H9 (cell line): ENCODE data around the gene SLC36A2. TPM values are rescaled to one million over a fixed set of nuclear protein-coding genes. Genes with fewer than 3 reads are reported as not detected.

ENCODE experiments used
- DNase-seq: peaks from one replicate; pipeline ENCODE4 v3.0.0-alpha.2; 2017
- H2AFZ ChIP-seq: one replicate; pipeline ENCODE4 v1.6.1; 2013; ENCODE audit warnings: mild to moderate bottlenecking, low read length, control low read depth, moderate library complexity
- H2AK5ac ChIP-seq: 2 replicates; pipeline ENCODE4 v1.6.1; 2013; ENCODE audit warnings: low read length, control low read depth, mixed read lengths; ENCODE audit not compliant: insufficient read length
- H2BK120ac ChIP-seq: one replicate; pipeline ENCODE4 v1.6.1; 2013; ENCODE audit warnings: low read depth, mild to moderate bottlenecking, low read length, control low read depth, inconsistent platforms; ENCODE audit not compliant: poor library complexity, severe bottlenecking
- H2BK12ac ChIP-seq: 2 replicates; pipeline ENCODE4 v1.6.1; 2013; ENCODE audit warnings: low read length, control low read depth, mixed read lengths, low read depth; ENCODE audit not compliant: insufficient read length
- H2BK15ac ChIP-seq: 2 replicates; pipeline ENCODE4 v1.6.1; 2013; ENCODE audit warnings: low read depth, low read length, control low read depth
- H2BK20ac ChIP-seq: one replicate; pipeline ENCODE4 v1.6.1; 2013; ENCODE audit warnings: low read depth, mild to moderate bottlenecking, low read length, control low read depth, inconsistent platforms; ENCODE audit not compliant: poor library complexity, severe bottlenecking
- H2BK5ac ChIP-seq: 2 replicates; pipeline ENCODE4 v1.6.1; 2013; ENCODE audit warnings: low read length, control low read depth, mixed read lengths; ENCODE audit not compliant: insufficient read length
- H3K14ac ChIP-seq: 2 replicates; pipeline ENCODE4 v1.6.1; 2013; ENCODE audit warnings: low read length, control low read depth; ENCODE audit not compliant: insufficient read depth
- H3K18ac ChIP-seq: 2 replicates; pipeline ENCODE4 v1.6.1; 2013; ENCODE audit warnings: low read depth, mild to moderate bottlenecking, mixed read lengths, low read length, control low read depth; ENCODE audit not compliant: insufficient read length
- H3K23ac ChIP-seq: 2 replicates; pipeline ENCODE4 v1.6.1; 2013; ENCODE audit warnings: low read length, control low read depth, mixed read lengths, low read depth; ENCODE audit not compliant: insufficient read length
- H3K23me2 ChIP-seq: 2 replicates; pipeline ENCODE4 v1.6.1; 2013; ENCODE audit warnings: low read depth, mild to moderate bottlenecking, mixed read lengths, low read length, control low read depth; ENCODE audit not compliant: insufficient read length, poor library complexity, severe bottlenecking
- H3K27ac ChIP-seq: 2 replicates; pipeline ENCODE4 v1.5.1; 2013; ENCODE audit warnings: low read length, control low read depth, mixed read lengths, low read depth; ENCODE audit not compliant: insufficient read length
- H3K27me3 ChIP-seq: 2 replicates; pipeline ENCODE4 v1.6.1; 2013; ENCODE audit warnings: low read length, control low read depth, inconsistent platforms; ENCODE audit not compliant: insufficient read depth
- H3K4ac ChIP-seq: 2 replicates; pipeline ENCODE4 v1.6.1; 2013; ENCODE audit warnings: low read depth, mild to moderate bottlenecking, control low read depth, inconsistent platforms, low read length, moderate library complexity
- H3K4me1 ChIP-seq: 2 replicates; pipeline ENCODE4 v1.6.1; 2013; ENCODE audit warnings: low read length, control low read depth, inconsistent platforms; ENCODE audit not compliant: insufficient read depth
- H3K4me2 ChIP-seq: 2 replicates; pipeline ENCODE4 v1.6.1; 2013; ENCODE audit warnings: low read length, control low read depth, mixed read lengths; ENCODE audit not compliant: insufficient read length, insufficient read depth
- H3K56ac ChIP-seq: 2 replicates; pipeline ENCODE4 v1.6.1; 2013; ENCODE audit warnings: low read depth, mild to moderate bottlenecking, mixed read lengths, low read length, control low read depth; ENCODE audit not compliant: insufficient read length
- H3K79me1 ChIP-seq: 2 replicates; pipeline ENCODE4 v1.6.1; 2013; ENCODE audit warnings: low read depth, mild to moderate bottlenecking, moderate library complexity, low read length, control low read depth, inconsistent platforms; ENCODE audit not compliant: insufficient read depth, poor library complexity, severe bottlenecking
- H3K79me2 ChIP-seq: 2 replicates; pipeline ENCODE4 v1.6.1; 2013; ENCODE audit warnings: low read length, control low read depth, inconsistent platforms; ENCODE audit not compliant: insufficient read depth
- H3K9ac ChIP-seq: 2 replicates; pipeline ENCODE4 v1.6.1; 2013; ENCODE audit warnings: low read length, control low read depth, mixed read lengths; ENCODE audit not compliant: insufficient read length; ENCODE audit errors: extremely low read depth
- H3K9me3 ChIP-seq: one replicate; pipeline ENCODE4 v1.6.1; 2013; ENCODE audit warnings: low read depth, low read length, inconsistent platforms; ENCODE audit not compliant: control insufficient read depth
- H3T11ph ChIP-seq: one replicate; pipeline ENCODE4 v1.6.1; 2013; ENCODE audit warnings: mild to moderate bottlenecking, low read length, control low read depth, inconsistent platforms
- H4K20me1 ChIP-seq: one replicate; pipeline ENCODE4 v1.6.1; 2013; ENCODE audit not compliant: control insufficient read depth, insufficient read length, insufficient read depth
- H4K5ac ChIP-seq: 2 replicates; pipeline ENCODE4 v1.6.1; 2013; ENCODE audit warnings: low read depth, mild to moderate bottlenecking, mixed read lengths, low read length, control low read depth; ENCODE audit not compliant: insufficient read length
- H4K8ac ChIP-seq: replicated peaks from 2 replicates; pipeline ENCODE4 v1.6.1; 2013; ENCODE audit warnings: low read length, control low read depth, mixed read lengths, low read depth; ENCODE audit not compliant: insufficient read length
- H4K91ac ChIP-seq: 2 replicates; pipeline ENCODE4 v1.6.1; 2013; ENCODE audit warnings: low read depth, mild to moderate bottlenecking, moderate library complexity, mixed read lengths, low read length, control low read depth; ENCODE audit not compliant: insufficient read length
- H3K27ac Mint-ChIP-seq, 3 experiments: 2 replicates in 2 of 3; 3 replicates in 1 of 3; pipeline ENCODE4 v1.8.0; 2020 to 2021; ENCODE audit warnings: mixed read lengths in 3 of 3, mild to moderate bottlenecking in 1 of 3, moderate library complexity in 1 of 3
- H3K27me3 Mint-ChIP-seq: 2 replicates; pipeline ENCODE4 v1.8.0; 2021; ENCODE audit warnings: low read depth, mild to moderate bottlenecking, moderate library complexity, mixed read lengths
- H3K36me3 Mint-ChIP-seq, 3 experiments: 2 replicates in 2 of 3; 3 replicates in 1 of 3; pipeline ENCODE4 v1.8.0; 2020 to 2021; ENCODE audit warnings: low read depth in 3 of 3, mixed read lengths in 3 of 3; ENCODE audit not compliant: insufficient read depth in 1 of 3
- H3K4me1 Mint-ChIP-seq, 2 experiments: 2 replicates each; pipeline ENCODE4 v1.8.0; 2020; ENCODE audit warnings: mixed read lengths in 2 of 2
- H3K4me3 Mint-ChIP-seq, 2 experiments: 2 replicates in 1 of 2; 3 replicates in 1 of 2; pipeline ENCODE4 v1.8.0; 2020 to 2021; ENCODE audit warnings: mild to moderate bottlenecking in 2 of 2, mixed read lengths in 2 of 2, moderate library complexity in 1 of 2
- H3K9me3 Mint-ChIP-seq, 2 experiments: 2 replicates in 1 of 2; 3 replicates in 1 of 2; pipeline ENCODE4 v1.8.0; 2020; ENCODE audit warnings: mild to moderate bottlenecking in 2 of 2, mixed read lengths in 2 of 2, moderate library complexity in 1 of 2
- CTCF ChIP-seq: fragments of 200-600 bp; sonication (generic); conservative IDR thresholded peaks from 3 replicates; pipeline ENCODE4 v1.8.0; 2021; ENCODE audit warnings: antibody characterized with exemption, mild to moderate bottlenecking
- total RNA-seq: library from RNA; stranded (reverse); gene quantifications from 2 replicates; pipeline ENCODE4 v1.2.1, GENCODE V29; 2021

Gene SLC36A2
- total RNA-seq, 1 experiment from 2014 or later, result 0.15 TPM

- no peak overlapping the region for H3T11ph ChIP-seq
- Mint-ChIP-seq H3K27me3 (peaks cover 1% of the 10 kb centered on the region; the same call in 1 of the 2 replicates), H3K36me3 (peaks cover 11 to 21% (median 15%) of the 10 kb centered on the region in 3 experiments; a peak in 6 of 7 replicates), H3K4me3 (no peak overlapping the region), H3K9me3 (no peaks in the 10 kb centered on the region), H3K27ac (no peak overlapping the region), H3K4me1 (no peaks in the 10 kb centered on the region)
- no peak overlapping the region for H3K23ac ChIP-seq
- no peaks in the 10 kb centered on the region for H3K23me2 ChIP-seq
- H2BK5ac ChIP-seq, result no peak overlapping the region
- H3K56ac ChIP-seq, result no peak overlapping the region
- no peak overlapping the region for H4K91ac ChIP-seq
- no peaks in the 10 kb centered on the region for H3K79me2 ChIP-seq
- H3K79me1 ChIP-seq, result no peaks in the 10 kb centered on the region
- no peak overlapping the region for H4K8ac ChIP-seq
- H3K9ac ChIP-seq, result no peak overlapping the region
- no peak for DNase-seq
- H3K4me1 ChIP-seq, result no peaks in the 10 kb centered on the region
- H3K4me2 ChIP-seq, result no peak overlapping the region
- no peaks in the 10 kb centered on the region for H4K20me1 ChIP-seq
- TF ChIP-seq CTCF, result no peak
- no peak overlapping the region for H2BK20ac ChIP-seq
- H3K9me3 ChIP-seq, result no peaks in the 10 kb centered on the region
- H2BK12ac ChIP-seq, result no peak overlapping the region
- H3K4ac ChIP-seq, result no peak overlapping the region
- no peak overlapping the region for H3K18ac ChIP-seq
- H3K27ac ChIP-seq, result no peak overlapping the region
- no peak overlapping the region for H2AK5ac ChIP-seq
- no peaks in the 10 kb centered on the region for H3K27me3 ChIP-seq
- H2BK120ac ChIP-seq, result no peak overlapping the region
- no peak overlapping the region for H2BK15ac ChIP-seq
- H3K14ac ChIP-seq, result no peak overlapping the region
- no peak overlapping the region for H4K5ac ChIP-seq
- H2AFZ ChIP-seq, result no peak overlapping the region
Observed at GRCh38 chr5:151271336-151271735, 76.0 kb downstream of the SLC36A2 start.
